SW480 (cell line): ENCODE measurements around the gene ACOXL.

ENCODE experiments used
- DNase-seq: peaks from one replicate; pipeline ENCODE4 v3.0.0-alpha.2; 2016; ENCODE audit warnings: low spot score

ACOXL gene

DNA sequence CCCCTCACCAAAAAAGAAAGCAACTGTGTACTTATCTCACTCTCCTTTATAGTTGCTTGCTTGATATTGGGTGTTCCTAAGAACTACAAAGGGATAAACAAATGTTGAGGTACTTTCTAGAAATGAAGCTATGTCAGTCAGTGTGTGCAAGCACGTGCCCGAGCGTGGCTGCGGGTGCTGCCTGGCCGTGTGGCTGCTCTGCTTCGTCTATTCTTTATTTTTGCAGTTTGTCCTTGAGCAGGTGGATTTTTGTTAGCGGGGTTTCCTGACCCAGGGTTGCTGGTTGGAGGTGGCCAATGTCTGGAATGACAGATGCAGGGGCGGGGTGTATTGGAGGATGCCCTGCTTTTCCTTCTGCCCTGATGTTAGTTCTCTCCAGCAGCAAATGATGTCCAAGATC, 62.6 kb downstream of the ACOXL start:
- no peak for DNase-seq

DNA sequence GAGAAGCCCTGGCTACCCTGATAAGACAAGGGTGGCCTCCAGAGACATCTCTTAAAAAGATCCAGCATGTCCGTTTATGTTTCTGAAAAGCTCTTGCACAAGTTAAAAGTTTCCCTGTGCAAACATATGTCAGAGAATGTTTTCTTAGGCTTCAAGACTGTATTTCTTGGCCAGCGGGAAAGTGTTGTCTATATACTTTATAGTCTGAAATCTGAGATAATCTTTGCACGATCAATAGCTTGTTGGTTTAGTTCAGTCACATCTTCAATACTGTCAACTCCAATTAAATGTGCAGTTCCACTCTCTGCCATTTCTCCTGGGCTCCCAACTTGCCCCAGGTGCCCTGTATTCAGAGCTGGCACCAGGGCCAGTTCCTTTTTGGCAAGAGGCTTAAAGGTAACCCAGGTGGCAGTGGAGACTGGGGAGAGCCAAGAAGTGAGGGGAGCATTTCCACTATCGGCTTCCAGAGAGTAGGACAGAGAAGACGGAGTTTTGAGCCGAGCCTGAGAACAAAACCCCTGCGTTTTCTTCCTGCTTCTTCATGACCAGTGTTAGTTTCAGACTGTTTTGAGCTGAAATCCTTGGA, 64.4 kb downstream of the ACOXL start:
- no peak for DNase-seq

DNA sequence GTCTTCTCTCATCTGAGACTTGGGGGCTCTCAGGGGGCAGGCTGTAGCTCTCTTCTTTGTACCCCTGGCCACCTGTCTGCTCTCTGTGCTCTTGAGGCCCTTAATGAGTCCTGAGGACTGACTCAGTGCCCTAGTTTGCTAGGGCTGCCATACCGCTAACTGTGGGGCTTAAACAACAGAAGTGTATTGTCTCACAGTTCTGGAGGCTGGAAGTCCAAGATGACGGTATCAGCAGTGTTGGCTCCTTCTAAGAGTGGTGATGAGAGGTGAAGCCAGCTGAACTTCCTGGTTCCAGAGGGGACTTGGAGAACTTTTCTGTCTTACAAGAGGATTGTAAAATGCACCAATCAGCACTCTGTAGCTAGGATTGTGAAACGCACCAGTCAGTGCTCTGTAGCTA, 67.0 kb downstream of the ACOXL start:
- no peak for DNase-seq

DNA sequence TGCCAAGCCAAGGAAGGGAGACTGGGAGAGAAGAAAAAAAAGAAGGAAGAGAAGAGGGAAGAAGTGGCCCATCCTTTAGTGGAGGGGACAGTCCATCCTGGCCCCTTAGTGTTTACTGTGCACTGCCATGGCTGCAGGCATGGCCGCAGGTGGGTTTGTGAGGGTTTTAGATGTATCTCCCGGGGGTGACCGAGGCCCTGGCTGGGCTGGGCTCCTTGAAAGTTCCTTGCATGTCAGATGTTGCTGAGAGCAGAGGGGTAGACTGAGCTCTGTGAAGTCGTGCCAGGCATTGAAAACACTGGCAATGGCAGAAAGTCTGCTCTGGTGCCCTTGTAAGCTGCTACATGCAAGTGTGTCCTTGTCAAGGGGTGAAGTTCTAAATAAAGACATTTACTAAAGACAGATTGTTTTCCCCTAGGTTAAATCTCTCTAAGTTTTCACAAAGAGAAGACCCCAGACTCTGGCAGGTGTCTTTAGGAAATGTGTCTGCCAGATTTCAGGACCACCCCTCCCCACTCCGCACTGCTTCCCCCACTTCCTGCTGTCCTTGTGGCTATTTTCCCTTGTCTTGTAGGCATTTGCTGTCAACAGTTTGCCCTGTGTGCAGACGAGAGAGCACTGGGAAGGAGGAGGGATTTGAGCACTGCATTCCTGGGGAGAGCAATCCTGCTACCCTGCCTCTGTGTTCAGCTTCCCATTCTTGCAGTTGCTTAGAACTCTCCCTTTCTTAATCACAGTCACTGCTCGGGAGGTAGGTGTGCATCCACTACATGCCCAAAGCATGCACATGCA, 68.4 kb downstream of the ACOXL start:
- no peak for DNase-seq

DNA sequence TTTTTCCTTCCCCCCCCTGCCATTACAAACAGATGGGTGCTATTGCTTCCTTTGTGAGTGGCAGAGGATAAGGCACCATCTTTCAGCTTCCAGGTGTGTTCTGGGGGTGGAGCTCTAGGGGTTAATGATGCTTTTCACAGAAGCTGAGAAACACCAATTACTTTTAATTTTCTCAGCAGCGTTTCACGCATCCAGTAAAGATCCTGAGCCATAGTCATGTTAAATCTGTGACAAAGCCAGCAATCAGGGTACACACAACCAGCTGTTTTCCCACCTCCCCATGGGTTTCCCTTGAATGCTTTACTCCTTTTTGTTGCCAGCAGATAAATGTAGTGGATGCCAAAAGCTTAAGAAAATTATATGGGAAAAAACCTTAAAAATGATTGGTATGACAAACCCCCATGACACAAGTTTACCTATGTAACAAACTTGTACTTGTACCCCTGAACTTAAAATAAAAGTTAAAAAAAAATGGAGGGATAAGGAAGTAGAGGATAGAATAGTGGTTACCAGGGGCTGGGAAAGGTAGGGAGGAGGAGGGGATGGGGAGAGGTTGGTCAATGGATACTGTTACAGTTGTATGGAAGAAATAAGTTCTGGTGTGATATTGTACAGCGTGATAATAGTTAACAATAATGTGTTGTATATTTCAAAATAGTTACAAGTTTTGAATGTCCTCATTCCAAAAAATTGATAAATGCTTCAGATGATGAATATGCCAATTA, 70.0 kb downstream of the ACOXL start:
- DNase-seq, result no peak

DNA sequence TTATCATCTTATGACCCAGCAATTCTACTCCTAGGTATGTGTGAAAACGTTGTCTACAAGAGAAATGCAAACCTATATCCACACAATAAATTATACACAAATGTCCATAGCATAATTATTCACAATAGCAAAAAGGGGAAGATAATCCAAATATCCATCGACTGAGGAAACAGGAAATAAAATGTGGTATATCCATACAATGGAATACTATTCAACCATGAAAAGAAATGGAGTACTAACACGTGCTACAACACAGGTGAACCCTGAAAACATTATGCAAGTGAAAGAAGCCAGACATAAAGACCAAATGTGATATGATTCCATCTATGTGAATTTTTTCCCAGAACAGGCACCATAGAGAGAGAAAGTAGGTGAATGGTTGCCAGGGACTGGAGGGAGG, 72.1 kb downstream of the ACOXL start:
- DNase-seq, result no peak

DNA sequence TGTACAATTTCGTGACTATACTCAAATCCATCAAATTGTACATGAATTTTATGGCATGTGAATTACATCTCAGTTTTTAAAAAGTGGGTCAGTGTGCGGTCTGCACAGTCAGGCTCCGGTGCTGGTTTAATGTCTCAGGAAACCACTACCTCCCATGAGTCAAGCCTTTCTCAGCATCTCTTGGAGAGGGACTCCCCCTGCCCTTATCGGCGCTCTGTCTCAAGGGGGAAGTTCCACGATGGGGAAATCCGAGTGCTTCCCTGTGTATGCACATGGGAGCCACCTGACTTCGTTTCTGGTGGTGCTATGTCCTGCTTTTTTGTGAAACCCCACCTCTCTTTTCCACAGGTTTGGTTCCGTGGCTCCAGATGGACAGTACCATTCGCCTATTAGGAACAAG, 72.5 kb downstream of the ACOXL start:
- no peak for DNase-seq

DNA sequence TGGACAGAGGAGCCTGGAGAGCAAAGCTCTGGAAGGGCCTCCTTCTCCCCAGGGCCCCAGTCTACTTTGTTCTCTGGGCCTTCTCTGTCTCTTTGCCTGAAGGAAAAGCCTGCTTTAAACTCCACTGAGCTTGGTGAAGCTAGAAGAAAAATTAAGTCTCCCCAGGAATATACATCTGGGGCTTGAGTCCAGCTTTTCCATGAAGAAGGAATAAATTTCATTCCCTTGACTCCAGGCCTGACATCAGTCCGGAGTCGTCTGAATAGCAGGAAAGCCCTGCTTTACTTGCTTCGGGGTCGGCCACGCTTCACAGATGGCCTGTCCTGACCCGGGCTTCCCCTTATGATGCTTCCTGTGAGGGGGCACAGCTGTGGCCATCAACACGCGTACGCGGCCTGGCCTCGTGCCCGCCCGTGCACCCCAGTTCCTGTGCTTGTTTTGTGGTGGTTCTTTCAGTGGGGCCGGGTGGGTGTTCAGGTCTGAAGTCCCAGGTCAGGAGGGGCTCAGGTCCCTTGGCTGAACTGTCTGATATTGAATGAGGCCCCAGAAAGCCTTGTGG, 73.6 kb downstream of the ACOXL start:
- DNase-seq, result no peak

DNA sequence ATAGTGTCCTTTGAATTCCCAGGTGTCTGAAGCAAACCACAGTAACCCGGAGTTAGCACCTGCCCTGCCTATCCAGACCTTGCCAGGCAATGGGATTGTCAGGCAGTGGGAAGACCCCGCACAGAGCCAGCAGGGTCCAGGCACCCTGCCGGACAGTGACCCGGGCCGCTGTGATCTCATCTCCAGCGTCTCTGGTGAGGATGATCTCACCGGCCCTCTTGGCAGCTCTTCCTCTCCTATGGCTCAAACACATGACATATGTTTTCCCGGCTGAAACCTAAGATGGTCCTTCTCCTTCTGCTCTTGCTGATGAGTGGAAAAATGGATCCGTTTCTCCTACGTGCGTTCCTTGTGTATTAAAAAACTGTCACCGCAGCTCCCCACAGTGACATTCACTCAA, 75.1 kb downstream of the ACOXL start:
- DNase-seq, result no peak

DNA sequence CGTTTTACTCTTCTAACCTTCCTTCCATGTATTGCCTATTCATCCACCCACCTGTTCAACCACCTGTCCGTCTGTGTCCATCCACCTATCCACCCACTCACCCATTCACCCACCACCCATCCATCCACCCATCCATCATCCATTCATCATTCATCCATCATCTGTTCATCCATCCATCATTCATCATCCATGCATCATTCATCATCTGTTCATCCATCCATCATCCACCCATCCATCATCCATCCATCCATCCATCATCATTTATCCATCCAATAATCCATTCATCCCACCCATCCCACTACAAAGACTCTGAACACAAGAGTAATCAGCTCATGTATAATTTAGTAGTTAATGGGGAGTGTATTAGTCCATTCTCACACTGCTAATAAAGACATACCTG, 78.0 kb downstream of the ACOXL start:
- no peak for DNase-seq

DNA sequence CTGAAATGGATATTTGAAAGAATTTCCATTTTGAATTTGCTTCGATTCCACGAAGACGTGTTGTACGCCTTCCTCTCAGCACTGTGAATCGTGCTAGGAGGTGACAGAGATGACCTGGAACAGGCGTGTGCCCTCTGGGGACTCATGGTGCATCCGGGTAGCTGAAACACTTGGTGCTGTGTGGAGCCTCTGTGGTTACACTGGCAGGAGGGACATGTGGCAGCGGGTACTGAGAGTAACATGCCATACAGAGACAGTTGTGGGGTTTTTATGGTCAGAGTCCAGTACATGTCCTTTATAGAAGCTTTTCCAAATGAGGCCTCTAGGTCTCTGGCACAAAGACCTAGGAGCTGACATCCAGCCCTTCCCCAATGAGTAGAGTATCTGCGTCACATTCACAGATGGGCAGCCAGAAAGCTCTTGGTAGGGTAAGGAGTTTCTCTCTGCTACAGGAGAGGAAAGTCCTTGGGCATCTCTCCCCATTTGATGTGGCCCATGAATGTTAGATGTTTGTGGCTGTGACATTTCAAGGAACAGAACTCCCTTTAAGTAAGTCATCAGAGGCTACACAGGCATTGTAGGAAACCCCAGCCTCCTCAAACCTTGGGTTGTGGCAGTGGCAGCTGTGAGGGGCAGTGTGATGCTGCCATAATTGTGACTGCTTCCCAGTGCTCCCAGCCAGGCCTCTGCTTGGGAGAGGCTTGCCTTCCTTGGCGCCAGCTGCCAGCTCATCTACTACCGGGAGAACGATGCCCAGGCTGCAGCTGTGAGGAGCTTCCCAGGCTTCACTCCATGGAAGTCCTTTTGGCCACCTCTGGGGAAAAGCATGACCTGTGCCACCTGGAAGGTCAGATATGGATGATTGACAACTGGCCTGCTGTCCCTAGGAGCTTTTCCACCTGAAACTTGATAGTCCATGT, 80.6 kb downstream of the ACOXL start:
- DNase-seq, result no peak

DNA sequence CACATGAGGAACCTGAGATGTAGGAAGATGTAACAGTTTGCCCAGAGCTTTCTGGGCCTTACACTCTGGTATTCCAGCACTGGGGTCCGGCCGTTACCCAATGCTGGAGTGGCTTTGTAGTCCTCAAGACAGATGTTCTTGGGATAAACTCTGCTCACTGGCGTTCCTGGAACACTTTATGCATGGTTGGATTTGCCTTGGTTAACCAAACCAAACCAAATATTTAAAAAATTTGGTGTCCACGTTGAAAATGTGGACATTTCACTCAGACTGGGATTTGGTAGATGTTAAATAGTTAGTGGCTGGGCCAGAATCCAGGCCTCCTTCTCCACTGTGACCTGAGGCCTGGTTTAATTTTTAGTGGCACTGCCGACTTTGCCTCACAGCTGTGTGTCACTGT, 81.5 kb downstream of the ACOXL start:
- no peak for DNase-seq

DNA sequence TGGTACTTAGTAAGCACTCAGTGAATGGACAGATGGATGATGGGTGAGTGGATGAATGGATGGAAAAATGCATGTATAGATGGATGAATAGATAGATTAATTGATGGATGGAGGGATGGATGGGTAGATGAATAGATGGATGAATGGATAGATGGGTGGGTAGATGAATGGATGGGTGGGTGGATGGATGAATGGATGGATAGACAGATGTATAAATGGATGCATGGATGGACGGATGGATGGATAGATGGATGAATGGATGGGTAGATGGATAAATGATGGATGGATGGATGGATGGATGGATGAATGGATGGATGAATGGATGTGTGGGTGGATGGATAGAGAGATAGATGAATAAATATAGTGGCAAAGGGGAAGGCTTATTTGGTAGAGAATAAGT, 83.6 kb downstream of the ACOXL start:
- no peak for DNase-seq

DNA sequence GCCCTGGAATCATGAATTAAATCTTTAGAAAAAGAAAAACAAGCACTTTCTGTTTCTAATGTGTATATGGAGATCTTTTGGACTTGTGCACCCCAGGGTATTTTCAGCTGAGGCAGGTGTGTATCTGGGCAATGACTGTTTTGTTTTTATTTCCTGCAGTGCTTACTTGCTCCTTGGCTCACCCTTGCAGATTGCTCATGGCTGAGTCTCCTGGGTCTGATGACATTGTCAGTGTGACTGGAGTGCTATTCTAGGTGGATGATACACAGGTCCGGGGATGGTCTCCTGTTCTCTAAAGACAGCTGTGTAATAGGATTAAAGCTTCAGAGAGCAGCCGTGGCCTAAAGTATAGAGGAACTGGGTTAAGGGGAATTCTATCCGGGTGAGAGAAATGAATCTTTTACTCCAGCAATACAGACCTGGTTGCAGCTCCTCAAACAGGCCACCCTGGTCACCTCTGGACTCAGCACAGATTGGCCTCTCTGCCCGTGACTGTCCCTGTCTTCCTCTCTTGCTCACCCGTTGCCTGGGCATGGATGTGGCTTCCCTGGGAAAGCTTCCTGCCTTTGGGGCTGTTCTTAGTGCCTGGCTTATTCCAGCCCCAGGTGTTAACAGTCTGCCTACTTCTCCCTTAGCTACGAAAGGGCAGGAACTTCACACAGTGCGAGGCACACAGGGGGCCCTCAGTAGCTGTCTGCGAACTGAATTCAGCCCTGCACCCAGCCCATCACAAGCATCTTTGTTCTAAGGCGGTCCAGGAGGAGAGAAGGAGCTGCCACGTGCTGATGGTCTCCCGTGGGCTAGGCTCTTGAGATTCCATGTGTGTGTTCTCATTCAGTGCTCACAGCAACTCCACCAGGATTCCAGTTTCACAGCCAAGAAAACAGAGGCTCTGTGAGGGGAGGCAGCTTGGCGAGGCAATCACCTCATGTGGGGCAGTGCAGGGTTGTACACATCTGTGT, 84.3 kb downstream of the ACOXL start:
- no peak for DNase-seq

DNA sequence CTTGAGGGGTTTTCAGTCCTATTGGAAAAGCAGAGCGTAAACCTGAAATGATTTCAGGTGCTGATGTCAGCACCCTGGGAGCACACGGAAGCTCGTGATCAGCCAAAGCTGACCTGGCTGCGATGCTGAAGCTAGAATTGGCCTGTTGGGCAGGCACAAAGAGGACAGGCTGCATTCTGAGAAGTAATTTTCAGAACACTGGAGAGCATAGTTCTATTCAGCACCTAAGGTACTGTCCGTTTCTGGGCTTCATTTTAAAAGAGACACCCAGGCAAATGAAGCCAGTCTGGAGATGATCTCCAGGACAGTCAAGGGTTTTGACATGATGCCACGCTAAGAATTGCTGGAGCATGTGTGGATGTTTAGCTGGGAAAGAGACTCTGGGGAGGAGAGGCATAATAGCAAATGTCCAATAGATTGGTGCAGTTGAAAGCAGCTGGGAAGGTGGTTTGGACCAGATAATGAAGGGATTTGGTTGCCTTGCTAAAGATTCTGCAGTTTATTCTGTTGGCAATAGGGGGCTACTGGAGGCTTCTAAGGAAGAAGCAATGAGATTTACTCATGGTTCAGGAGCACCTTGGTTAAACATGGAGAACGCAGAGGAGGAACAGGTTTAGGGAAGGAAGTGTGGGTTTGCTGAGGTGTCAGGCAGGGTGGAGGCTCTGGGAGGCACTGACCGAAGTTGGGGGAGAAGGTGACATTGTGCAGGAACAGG, 86.6 kb downstream of the ACOXL start:
- DNase-seq, result no peak

DNA sequence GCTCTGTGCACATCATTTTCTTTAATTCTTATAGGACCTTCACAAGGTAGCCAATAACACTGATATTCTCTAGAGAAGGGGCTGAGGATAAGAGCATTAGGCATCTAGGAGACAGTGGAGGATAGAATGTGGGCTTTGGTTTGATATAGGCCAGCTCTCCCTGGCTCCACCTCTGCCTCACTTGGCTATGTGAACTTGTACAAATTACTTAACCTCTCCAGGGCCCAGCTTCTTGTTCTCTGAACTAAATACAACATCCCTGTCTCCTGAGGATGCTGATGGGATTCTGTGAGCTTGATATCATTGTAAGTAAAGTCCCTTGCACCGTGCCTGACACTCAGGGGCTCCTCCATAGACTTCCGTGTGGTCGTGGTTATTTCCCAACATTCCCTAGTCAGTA, 87.3 kb downstream of the ACOXL start:
- DNase-seq, result no peak

DNA sequence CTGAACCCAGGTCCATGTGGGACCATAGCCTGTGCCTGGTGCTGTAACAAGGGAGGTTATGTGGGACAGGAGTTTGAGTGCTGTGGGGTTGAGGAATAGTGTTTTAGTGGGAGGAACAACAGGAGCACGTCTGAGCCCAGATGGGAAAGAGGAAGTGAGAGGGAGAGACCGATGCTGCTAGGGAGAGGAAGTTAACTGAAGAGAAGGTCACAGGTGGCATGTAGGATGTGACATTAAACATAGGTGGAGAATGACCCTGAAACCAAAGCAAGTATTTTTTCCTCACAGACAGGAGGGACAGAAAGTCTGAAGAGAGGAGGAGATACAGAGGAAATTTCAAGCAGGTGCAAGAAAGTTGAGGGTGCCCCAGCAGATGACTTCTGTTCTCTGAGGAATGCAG, 87.8 kb downstream of the ACOXL start:
- DNase-seq, result no peak

DNA sequence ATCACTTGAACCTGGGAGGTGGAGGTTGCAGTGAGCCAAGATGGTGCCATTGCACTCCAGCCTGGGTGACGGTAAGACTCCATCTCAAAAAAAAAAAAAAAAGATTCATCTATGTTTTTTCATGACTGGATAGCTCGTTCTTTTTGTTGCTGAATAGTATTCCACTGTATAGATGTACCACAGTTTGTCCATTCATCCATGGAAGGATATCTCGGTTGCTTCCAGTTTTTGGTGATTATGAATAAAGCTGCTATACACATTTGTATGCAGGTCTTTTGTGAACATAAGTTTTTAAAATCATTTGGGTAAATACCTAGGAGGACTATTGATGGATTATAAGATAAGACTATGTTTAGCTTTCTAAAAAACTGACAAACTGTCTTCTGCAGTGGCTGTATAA, 90.8 kb downstream of the ACOXL start:
- DNase-seq, result no peak

DNA sequence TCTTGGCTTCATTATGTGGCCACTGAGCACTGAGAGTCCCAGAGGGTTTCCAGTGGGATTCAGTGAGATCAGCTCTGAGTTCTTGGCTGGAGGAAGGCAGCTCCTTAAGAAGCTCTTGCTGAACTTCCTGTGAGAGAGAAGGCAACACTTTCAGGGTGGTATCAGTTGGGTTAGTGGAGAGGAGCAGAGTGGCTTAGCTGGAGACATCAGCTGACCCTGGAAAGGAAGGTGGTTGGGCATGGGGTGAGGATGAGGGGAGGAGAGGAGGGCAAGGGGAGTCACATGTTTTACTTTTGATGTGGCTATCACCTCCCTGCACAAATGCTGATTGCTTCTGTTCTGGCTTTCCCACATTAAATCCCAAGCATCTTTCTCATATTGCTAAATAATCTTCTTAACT, 95.1 kb downstream of the ACOXL start:
- DNase-seq, result no peak

DNA sequence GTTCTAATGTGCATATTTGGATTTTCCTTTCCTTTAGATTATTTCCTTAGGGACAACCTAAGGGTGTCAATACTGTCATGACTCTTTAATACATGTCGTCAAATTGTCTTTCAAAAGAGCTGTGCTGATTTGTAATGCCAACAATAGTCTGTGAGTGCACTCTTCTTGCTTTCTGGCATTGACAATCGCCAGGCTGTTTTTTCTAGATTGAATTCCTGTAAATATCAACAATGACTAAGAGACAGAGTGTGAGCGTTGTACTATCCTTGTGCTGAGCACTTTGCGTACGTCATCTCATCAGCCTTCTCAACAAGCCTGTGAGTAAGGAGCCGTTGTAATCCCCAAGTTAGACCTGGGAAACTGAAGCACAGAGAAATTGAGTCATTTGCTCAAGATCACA, 96.0 kb downstream of the ACOXL start:
- DNase-seq, result no peak
